ENCODE results near the gene STOM. TPM values are rescaled to one million over a fixed set of nuclear protein-coding genes. Genes with fewer than 3 reads are reported as not detected.

STOM gene
- total RNA-seq, 2 donors from 2014 or later = 59.9 to 70.5 TPM

GRCh38 chr9:121316378-121316777, 53.7 kb downstream of the STOM start:
- intact Hi-C loops (cut with DNase I) = loop anchor here (10.0 kb wide), 1 partner anchor 102 kb away; no protein-coding TSS in a partner anchor
- peaks cover 0 to 2% of the 10 kb centered on the region in 2 donors for H3K36me3 ChIP-seq (replicated peaks in 1 of 2; ENCODE audit: insufficient read depth in 1 of 2, low read depth in 2 of 2)
- H3K27me3 ChIP-seq = no peaks in the 10 kb centered on the region
- WGBS, 2 donors = 91 to 93% methylated on average over 6 of the region's 6 CpGs
- DNase-seq = no peak
- TF ChIP-seq CTCF (IDR thresholded peaks at IDR 0.05) (no peak), POLR2A (IDR thresholded peaks at IDR 0.05) (no peak)
- H3K27ac ChIP-seq = no peak overlapping the region
- H3K4me1 ChIP-seq = peaks cover 25% of the 10 kb centered on the region
- no peaks in the 10 kb centered on the region for H3K9me3 ChIP-seq
- ATAC-seq = no peak
- H3K4me3 ChIP-seq = no peak overlapping the region

GRCh38 chr9:121313458-121314152, 56.4 kb downstream of the STOM start:
- no peak overlapping the region for H3K27ac ChIP-seq

GRCh38 chr9:121312169-121312568, 57.9 kb downstream of the STOM start:
- intact Hi-C loops (cut with DNase I) = loop anchor here (5.0 to 10.0 kb wide), 2 partner anchors 90 to 97 kb away; no protein-coding TSS in a partner anchor
- TF ChIP-seq CTCF (IDR thresholded peaks at IDR 0.05) = no peak
- Histone ChIP-seq H3K4me1 (peaks cover 3% of the 10 kb centered on the region), H3K9me3 (no peaks in the 10 kb centered on the region), H3K4me3 (no peak overlapping the region), H3K27ac (no peak overlapping the region), H3K27me3 (no peaks in the 10 kb centered on the region), H3K36me3 (replicated peaks in 1 of 2; ENCODE audit: insufficient read depth in 1 of 2, low read depth in 2 of 2) (peaks cover 0 to 4% of the 10 kb centered on the region in 2 donors)
- no peak for DNase-seq
- WGBS, 2 donors = 89 to 90% methylated on average over 13 to 17 of the region's 17 CpGs
- no peak for ATAC-seq

More at GRCh38 chr9:121313458-121314152, 56.4 kb downstream of the STOM start:
- H3K36me3 ChIP-seq (replicated peaks in 1 of 2; ENCODE audit: insufficient read depth in 1 of 2, low read depth in 2 of 2) = peaks cover 0 to 4% of the 10 kb centered on the region in 2 donors
- H3K27me3 ChIP-seq = no peaks in the 10 kb centered on the region
- no peak overlapping the region for H3K4me3 ChIP-seq
- H3K4me1 ChIP-seq = peaks cover 17% of the 10 kb centered on the region
- intact Hi-C loops (cut with DNase I) = loop anchor here (5.0 to 10.0 kb wide), 2 partner anchors 89 to 99 kb away; no protein-coding TSS in a partner anchor
- no peaks in the 10 kb centered on the region for H3K9me3 ChIP-seq
- no peak for TF ChIP-seq CTCF (IDR thresholded peaks at IDR 0.05)
- TF ChIP-seq POLR2A (IDR thresholded peaks at IDR 0.05) = no peak
- ATAC-seq (no peak), DNase-seq (no peak)
- WGBS, 2 donors = 91 to 96% methylated on average over 7 to 10 of the region's 10 CpGs

- Histone ChIP-seq H3K36me3 (replicated peaks in 1 of 2; ENCODE audit: insufficient read depth in 1 of 2, low read depth in 2 of 2) (peaks cover 0 to 4% of the 10 kb centered on the region in 2 donors), H3K27ac (no peak overlapping the region), H3K4me1 (no peaks in the 10 kb centered on the region), H3K27me3 (no peaks in the 10 kb centered on the region), H3K4me3 (no peak overlapping the region), H3K9me3 (no peaks in the 10 kb centered on the region)
- intact Hi-C loops (cut with DNase I) = loop anchor here (5.0 to 10.0 kb wide), 2 partner anchors 92 to 96 kb away; no protein-coding TSS in a partner anchor
- no peak for TF ChIP-seq CTCF (IDR thresholded peaks at IDR 0.05)
- DNase-seq = no peak
- ATAC-seq = no peak
- WGBS, 2 donors = 69 to 83% methylated on average over 5 to 9 of the region's 9 CpGs
Measured at GRCh38 chr9:121310571-121310970, 59.5 kb downstream of the STOM start.

Data from body of pancreas (tissue), 4 donors.